HG02938 (cell line): ENCODE measurements around the gene MICU1.
"Not testable (repeated sequence)": the region's sequence is repeated elsewhere in the genome, so short reads cannot be mapped to it uniquely, and the experiment has no call there.

ENCODE experiments used
- ATAC-seq: cut with Tn5 transposase; IDR thresholded peaks from one replicate; pipeline ENCODE4 v1.9.1; 2021; ENCODE audit warnings: mild to moderate bottlenecking, moderate library complexity; ENCODE audit not compliant: unreplicated experiment

The MICU1 gene

DNA sequence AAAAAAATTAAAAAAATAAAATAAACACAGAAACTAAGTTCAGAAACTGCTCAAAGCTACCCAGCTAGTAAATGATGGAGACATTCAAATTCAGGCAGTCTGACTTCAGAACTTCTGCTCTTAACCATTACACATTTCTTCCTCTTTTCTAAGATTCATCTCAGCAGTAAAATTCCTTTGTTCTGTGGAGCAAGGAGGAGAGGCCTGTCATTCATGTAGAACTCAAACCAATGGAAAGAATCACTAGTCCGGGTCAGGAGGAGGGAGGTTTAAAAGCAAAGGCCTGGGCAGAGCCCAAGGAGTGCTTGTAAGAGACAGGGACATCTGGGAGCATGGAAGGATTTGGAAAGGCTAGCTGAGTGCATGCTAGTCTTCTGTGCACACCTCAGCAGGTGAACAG, 233.3 kb downstream of the MICU1 start:
- ATAC-seq = no peak

DNA sequence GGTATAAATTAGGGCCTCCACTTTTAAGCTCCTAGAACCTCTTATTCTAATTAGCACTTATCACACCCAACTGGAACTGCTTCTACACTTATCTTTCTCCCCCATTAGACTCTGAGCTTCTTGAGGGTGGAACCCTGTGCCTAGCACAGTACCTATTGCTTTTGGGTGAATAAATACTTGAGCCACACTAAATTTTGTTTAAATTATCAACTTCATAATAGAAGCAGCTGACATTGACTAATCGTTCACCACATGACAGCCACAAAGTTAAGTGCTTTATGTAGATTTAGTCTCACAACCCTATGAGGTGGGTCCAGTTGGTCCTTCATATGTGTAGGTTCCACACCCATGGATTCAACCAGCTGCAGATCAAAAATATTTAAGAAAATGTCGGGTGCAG, 235.1 kb downstream of the MICU1 start:
- no peak for ATAC-seq

DNA sequence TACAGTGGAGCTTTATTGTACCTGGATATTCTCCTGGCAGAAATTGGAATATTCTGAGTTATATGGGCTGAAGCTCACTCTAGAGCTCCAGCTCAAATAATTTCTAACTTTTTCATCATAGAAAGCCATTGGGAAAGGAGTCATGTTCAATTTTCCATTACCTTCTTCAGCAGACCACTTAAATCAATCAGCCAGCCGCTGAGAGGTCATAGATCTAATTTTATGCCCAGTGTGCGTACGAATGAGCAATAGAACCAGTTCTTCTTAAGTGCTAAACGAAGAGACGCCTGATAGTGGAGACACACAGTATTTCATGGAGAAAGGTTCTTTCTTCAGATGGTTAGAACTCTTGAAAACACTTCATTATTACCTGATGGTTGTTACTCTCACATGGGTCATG, 236.2 kb downstream of the MICU1 start:
- no peak for ATAC-seq

DNA sequence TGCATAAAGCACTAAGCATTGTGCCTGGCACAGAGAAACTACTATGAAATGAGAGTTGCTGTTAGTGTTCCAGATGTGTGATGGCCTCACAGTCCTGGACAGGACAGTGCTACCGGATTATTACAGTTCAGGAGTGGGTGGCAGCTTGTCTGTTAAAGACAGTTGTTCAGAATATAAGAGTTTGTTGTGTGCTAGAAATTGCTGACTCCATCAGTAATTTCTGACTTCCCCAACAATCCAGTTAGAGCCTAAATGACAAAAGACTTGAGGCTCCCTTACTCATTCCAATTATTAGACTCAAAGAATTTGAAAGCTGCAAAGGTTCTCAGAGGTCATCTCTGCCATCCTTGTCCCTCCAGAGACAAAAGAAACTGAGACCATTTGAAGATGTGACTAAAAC, 236.9 kb downstream of the MICU1 start:
- no peak for ATAC-seq

DNA sequence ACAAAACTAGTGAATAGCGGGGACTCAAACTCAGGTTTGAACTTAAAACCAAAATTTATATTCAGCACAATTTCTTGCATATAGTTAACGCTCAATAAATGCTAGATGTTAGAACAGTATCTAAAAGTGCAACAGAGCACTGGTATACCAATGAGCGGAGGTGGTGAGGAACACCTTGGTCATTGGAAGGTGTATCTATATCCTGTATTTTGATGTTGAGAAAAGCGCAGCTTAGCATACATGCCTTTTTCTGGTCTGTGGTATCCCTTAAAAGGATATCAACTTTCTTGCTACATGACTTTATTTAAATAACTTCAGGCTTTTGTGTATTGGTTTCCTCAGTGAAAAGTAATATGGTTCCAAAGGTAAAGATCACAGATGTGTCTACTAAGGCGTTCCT, 237.8 kb downstream of the MICU1 start:
- ATAC-seq = no peak

DNA sequence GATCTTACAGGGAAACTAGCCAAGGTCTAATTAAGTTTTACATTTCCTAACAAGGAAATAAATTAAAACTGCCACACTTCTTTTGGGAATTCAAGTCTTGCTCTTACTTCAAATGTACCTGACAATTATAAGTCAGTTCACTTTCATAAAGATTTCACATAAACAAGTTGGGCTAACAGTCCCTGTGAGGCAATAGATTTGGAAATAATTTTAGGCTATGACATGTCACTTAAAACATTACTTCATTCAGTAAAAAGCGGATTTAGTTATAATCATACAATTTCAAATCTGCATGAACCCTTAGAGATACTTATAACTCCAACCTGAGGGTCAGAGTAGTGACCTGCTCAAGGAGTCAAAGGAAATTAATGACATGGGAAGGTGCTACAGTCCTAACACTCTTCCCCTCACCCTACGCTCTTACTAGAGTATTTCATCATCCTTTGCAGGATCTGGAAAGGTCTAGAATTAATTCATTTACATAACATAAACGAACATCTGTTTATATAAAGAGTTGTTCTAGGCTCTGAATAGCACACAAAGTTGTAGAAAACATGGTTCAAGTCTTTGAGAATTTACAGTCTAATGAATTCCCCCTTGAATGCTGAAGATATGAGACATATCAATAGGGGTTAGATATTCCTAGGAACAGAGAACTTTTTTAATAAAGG, 238.8 kb downstream of the MICU1 start:
- ATAC-seq = no peak

DNA sequence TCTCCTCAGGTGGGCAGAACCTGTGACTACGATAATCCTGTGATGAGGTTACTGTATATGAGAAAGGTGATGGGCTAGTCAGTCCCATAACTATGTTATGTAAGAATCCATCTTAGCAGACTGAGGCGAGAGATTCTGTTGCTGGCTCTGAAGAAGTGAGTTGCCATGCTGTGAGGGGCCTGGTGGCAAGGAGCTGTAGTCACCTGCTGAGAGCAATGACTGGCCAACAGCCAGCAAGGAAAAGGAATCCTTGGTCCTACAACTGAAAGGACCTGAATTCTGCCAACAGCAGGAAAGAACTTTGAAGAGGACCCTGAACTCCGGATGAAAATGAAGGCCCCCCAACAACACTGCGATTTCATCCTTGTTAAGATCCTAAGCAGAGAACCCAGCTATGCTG, 240.2 kb downstream of the MICU1 start:
- no peak for ATAC-seq

DNA sequence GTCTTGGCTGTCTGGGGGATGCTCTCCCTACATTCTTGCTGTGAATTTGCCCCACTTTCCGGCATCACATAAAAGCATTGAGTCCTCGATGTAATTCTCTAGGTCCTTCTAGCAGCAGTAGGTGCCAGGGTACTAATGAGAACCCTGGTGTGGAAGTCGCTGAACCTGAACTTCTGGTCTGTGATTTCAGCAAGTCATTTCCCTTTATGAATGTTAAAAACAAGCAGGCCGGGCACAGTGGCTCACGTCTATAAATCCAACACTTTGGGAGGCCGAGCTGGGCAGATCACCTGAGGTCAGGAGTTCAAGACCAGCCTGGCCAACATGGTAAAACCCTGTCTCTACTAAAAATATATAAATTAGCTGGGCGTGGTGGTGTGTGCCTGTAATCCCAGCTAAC, 240.9 kb downstream of the MICU1 start:
- not testable (repeated sequence) for ATAC-seq

DNA sequence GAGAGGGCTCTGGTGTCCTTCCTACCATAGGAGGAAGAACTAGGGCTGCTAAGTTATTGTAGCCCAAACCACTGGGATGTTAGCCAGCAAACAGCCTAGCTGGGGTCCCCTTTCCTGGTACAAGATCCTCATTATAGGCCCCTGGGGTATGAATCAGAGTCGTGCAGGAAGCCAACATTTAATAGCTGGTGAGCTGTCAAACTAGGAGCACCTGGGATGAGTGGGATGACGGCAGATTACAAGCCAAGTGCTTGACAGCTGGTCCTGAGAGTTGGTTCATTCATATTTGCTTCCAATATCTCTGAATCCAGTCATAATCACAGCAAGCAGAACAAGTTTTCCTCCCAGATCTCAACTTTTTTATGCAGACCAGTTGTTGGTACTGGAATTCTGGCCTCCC, 246.1 kb downstream of the MICU1 start:
- ATAC-seq = no peak

DNA sequence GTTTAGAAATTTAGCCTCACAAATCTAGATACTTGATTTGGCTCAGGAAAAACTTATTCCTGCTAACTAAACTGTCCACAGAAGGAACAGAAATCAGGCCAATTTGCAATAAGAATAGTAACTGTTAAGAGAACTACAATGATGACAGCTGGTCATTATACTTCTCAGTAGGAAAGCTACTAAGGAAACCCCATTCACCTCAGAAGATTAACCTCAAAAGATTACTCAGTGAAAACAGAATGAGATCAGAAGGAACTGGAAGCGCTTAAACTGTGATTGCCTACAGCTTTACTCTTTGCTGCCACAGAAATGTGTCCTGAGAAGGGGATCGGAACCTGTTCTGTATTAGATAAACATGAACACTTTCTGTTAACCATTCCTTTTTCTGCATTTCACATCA, 246.8 kb downstream of the MICU1 start:
- no peak for ATAC-seq

DNA sequence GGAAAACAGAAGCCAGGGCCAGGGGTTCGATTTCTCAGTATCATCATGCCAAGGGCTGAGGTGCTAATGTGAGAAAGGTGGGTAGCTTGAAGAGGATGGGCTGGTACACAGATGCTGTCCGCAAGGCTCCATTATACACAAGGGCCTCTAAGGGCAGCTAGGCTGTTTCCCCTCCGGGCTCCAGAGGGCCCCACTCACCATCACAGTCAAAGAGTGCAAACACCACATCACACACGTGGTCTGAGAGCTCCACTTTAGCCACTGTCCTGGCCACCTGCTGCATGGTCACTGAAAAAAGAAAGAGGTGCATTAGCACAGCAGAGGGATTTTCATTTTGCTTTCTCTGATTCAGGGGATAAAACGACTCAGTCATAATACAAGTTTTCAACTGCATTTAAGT, 250.3 kb downstream of the MICU1 start:
- no peak for ATAC-seq

DNA sequence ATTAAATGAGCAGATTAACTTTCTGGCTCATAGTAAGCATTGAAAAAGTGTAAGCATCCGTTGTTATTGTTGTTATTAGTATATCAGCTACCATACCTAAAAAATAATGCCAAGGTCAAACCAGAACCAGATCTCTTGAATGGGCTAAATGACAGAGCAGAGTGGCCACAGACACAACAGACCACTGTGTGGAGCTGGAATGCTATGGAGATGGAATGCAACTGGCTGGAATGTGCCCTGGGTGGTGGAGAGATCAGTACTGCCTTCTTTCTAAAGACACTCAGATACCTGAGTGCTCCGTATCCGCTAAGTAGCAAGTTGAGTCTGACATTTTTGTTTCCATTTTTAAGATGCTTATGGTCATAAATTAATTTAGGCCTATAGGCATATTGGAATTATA, 250.7 kb downstream of the MICU1 start:
- ATAC-seq = no peak

DNA sequence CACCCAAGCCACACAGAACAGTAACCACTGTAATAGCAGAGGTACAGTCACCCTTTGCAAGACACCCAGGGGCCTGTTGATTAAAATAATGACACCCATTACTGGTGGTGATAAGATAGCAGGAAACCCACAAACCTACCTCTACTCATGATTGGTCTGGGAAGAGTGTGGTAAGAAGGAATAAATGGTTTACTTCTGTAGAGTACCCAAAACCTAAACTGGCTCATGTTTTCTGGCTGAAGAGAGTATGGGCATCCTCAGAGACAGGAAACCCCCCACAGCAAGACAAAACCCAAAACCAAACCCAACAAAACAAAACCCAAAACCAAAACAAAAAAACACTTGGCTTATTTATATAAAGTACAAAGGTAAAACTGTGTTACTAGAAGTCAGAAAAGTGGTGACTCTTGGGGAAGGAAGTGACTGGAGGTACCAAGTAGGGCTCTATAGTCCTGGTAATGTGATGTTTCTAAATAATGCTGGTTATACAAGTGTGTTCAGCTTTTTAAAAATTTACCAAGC, 255.6 kb downstream of the MICU1 start:
- ATAC-seq = no peak

DNA sequence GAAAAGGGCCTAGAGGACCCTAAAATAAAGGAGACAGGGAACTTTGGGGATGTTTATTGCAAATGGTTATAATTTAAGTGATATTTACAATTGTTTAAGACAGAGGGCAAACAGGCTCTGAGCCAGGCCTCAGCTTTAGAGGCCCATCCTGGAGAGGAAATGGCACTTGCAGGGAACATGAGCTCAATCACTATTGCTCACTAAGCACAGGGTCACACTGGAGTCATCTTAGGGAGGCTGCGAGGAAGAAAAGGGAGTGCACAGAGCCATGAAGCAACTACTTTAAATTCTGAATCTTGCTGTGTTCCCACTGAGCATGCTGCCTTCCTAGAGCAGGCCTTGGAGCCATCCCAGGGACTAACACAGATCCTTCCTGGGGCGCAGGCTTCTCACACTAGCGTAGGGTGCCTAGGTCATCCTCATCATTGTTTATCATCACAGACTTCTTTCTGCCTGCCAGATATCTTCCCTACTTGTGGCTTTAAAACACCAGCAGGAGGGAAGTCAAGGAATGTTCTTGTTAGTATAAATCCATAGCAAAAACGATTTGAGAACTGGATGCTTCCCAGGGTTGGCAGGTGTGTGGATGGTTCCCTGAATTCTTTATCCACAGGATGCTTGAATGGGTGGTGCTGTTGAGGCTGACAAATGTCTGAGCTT, 258.4 kb downstream of the MICU1 start:
- ATAC-seq = no peak

DNA sequence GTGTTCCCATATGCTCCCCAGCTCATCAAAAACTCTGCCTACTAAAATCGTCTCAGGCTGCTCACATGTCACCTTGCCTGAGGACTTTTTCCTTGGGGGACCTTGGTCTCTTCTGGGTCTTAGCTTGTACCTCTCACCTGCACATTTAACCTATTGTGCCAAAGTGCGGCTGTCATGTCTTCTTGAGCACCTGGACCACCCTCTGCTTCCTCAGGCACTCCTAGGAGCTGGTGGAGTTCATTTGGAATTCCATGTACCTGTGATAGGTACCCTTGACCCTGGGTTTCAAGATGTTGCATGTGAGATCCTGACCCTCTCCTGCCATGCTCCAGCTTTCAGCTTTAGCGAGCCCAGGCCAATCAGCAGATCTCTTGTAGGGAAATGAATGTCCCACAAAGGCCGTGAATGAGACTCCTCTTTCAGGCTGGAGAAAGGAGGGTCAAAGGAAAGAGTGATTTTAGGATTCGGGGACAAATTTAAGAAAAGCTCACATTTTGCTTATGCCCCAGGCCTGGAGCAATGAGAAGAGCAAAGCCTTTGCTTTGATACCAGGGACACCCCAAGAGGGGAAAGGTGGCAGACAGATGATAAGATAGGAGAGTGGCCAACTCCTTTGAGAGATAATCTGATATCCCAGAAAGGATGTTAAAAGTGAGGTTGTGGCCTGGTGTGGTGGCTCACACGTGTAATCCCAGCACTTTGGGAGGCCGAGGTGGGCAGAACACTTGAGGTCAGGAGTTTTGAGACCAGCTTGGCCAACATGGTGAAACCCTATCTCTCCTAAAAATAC, 260.6 kb downstream of the MICU1 start:
- no peak for ATAC-seq

DNA sequence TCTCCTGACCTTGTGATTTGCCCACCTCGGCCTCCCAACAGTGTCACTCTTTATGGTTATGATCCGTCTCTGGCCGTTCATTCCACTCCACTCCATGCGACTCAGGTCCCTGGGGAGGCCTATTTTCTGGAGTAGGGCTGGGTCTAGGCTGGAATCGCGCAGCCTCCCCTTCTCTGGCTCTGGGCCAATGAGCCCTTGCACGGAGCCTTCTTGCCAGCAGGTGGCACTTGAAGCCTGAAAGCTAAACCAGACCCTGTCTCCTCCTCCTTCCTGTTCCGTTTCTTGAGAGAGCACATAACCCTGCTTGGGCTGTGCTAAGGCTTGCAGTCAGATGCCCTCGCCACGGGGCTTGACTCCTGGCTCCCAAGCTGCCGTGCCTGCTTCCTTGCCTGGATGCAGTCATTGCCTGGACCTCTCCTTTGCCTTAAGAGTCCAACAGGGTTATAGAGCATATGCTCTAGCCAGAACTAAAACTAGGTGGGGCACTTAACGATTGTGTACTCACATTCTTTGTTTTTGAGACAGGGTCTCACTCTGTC, 261.6 kb downstream of the MICU1 start:
- ATAC-seq = peak; percentile 85

DNA sequence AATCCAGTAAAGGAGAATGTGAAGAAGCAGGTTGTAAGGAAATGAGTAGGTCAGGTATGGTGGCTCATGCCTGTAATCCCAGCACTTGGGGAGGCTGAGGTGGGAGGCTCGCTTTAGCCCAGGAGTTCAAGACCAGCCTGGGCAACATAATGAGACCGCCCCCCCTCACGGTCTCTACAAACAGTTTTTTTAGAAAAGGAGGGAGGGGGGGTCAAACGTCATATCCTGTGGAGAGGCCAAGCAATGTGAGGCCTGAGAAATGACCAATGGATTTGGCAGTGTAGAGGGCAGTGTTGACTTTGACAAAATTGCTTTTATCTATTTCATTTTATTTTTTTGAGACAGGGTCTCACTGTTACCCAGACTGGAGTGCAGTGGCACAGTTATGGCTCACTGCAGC, 268.9 kb downstream of the MICU1 start:
- ATAC-seq = no peak

DNA sequence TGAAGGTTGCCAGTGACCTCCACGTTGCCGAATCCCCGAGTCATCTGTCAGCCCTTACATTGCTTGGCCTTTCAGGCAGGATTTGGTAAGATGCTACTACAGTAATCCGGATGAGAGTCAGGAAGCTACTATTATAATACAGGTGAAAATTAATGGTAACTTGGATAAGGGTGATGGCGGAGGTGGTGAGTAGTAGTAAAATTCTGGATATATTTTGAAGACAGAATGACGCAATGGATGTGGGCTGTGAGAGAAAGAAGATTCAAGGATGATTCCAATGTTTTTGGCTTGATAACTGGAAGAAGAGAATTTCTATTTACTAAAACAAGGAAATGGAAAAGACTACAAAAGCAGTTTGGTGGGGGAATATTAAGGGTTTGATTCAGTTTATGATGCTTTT, 269.8 kb downstream of the MICU1 start:
- ATAC-seq = no peak

DNA sequence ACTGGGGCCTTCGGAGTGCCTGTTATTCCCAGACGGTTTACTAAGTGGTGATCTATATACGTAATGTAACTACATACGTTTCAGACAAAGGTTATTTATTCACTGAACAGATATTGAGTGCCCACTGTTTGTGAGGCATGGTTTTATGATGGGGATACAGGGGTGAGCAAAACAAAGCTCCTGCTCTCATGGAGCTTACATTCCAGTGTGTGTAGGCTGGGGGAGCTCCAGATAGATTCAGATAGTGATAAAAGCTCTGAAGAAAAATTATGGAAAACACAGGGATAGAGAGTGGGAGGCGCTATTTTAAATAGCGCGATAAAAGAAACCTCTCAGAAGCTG, 270.7 kb downstream of the MICU1 start:
- ATAC-seq = no peak

DNA sequence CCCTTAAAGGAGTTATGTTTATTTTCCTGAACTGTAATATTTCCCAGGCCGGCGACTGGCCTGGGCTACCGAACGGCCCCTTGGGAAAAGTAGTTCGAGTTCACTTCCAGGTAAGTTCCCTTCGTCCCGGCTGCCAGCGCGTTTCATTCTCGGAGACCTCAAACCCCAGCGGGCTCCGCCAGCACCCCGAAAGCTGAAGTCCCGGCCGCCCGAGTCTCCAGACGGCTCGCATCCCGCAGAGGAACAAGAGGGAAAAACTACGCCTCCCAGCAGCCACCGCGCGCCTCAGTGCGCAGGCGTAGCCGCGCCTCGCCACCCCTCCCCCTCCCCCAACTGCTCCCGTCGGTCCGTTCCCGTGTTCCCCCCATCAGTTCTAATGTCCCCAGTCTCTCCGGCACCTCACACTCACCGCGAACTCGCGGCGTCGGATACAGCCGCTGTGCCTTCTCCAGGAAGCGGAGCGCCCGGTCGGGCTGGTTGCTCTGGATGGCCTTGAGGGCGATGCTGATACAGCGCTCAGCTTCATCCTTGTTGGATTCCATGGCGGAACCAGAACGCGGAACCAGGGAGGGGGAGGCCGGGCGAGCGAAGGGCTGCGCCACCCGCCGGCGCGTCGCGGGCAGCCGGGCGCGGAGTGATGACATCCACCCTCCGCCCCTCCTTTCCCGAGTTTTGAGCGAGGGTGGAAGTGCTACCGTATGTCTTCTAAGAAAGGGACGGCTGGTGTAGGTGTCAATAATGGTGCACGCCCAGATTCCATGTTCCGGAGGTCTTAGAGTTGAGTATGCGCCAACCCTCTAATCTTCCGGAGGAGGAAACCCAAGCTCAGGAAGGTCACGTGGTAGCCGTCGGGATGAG, 271.3 kb downstream of the MICU1 start, which contains the start of gene DNAJB12:
Gene DNAJB12 (minus strand): TSS at position 564 of the 858 bp plus-strand sequence. CDS start 22 bp downstream, at position 542.
- ATAC-seq = peak; percentile 73

DNA sequence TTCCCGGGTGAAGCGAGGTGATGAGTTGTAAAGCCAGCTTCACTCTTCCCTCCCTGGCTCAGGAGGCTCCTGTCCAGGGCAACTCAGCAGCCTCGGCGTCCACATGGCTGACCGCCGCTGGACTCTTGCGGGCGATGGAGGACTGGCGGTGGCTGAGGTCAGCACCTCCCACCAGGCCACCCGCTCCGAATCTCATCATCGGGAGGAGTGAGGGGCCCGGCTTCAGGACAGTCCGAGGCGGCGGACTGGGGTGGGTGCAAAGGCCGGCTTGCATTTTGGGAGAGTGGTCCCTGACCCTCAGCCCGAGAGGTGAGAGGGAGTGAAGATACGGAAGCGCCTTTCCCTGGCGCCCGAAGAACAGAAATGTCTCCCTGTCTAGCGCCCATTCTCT, 271.9 kb downstream of the MICU1 start:
- peak; percentile 3 for ATAC-seq
